A549 (cell line): Measurements from ENCODE around the gene CCDC12. TPM values are rescaled to one million over a fixed set of nuclear protein-coding genes. Genes with fewer than 3 reads are reported as not detected.

Experiments
- ATAC-seq, 2 experiments: fragments of 200-7000 bp in 1 of 2; fragments of >200 bp in 1 of 2; cut with Nextera tagmentation in 1 of 2; cut with Tn5 transposase in 1 of 2; 3 replicates each; pipeline versions ENCODE4 v1.8.0 to v1.9.1; 2018 to 2020; ENCODE audit warnings: mild to moderate bottlenecking in 1 of 2, moderate library complexity in 1 of 2
- CTCF ChIA-PET: fragments of 300-600 bp; sonication (Branson Sonifier 250); formaldehyde crosslinking; extraction: SDS; loops from one replicate; lab custom pipeline; 2021; ENCODE audit warnings: antibody characterized with exemption, inconsistent platforms; lab: Yijun Ruan, JAX
- POLR2A ChIA-PET: fragments of 350-600 bp; formaldehyde crosslinking; extraction: SDS; loops from one replicate; lab custom pipeline; 2021; ENCODE audit warnings: antibody characterized with exemption, inconsistent platforms; lab: Yijun Ruan, JAX
- DNase-seq, 2 experiments: peaks; one replicate each; pipeline versions ENCODE4 v3.0.0 to v3.0.0-alpha.2; 2011 to 2016; ENCODE audit warnings: low read depth in 1 of 2, low spot score in 1 of 2
- FAIRE-seq: peaks from 2 replicates; lab custom pipeline; 2011; peaks lifted over from hg19 to GRCh38; lab: Jason Lieb, UNC
- H3K27ac ChIP-seq, 2 experiments: fragments of >200 bp; sonication (Bioruptor Twin); formaldehyde crosslinking; 3 replicates each; pipeline ENCODE4 v1.5.1; 2016 to 2017
- H3K4me1 ChIP-seq: fragments of >200 bp; sonication (Bioruptor Twin); formaldehyde crosslinking; 3 replicates; pipeline ENCODE4 v1.6.1; 2016
- H3K4me2 ChIP-seq: fragments of >200 bp; sonication (Bioruptor Twin); formaldehyde crosslinking; 3 replicates; pipeline ENCODE4 v1.6.1; 2016
- H3K4me3 ChIP-seq: fragments of >200 bp; sonication (Bioruptor Twin); formaldehyde crosslinking; 3 replicates; pipeline ENCODE4 v1.5.1; 2016
- H3K9me3 ChIP-seq: fragments of >200 bp; sonication (Bioruptor Twin); formaldehyde crosslinking; 3 replicates; pipeline ENCODE4 v1.6.1; 2016
- CEBPB ChIP-seq, 2 experiments: fragments of >200 bp in 1 of 2; sonication (Bioruptor Twin) in 1 of 2; formaldehyde crosslinking in 1 of 2; IDR thresholded peaks; 2 replicates each; pipeline ENCODE4 v1.6.1; 2012 to 2016
- EHMT2 ChIP-seq: fragments of 200-600 bp; sonication (generic); IDR thresholded peaks from 2 replicates; pipeline ENCODE4 v1.6.1; 2016; ENCODE audit warnings: antibody characterized with exemption, low read depth, mild to moderate bottlenecking, moderate library complexity
- ELK1 ChIP-seq: fragments of 150-350 bp; IDR thresholded peaks from 2 replicates; pipeline ENCODE4 v1.6.1; 2014; ENCODE audit warnings: low read depth, mild to moderate bottlenecking, low read length
- EP300 ChIP-seq, 2 experiments: fragments of >200 bp; sonication (Bioruptor Twin); formaldehyde crosslinking; IDR thresholded peaks; 2 replicates in 1 of 2; 3 replicates in 1 of 2; pipeline ENCODE4 v1.6.1; 2016 to 2017
- FOXS1 ChIP-seq: fragments of 250-450 bp; sonication (Bioruptor Pico); IDR thresholded peaks from 2 replicates; pipeline ENCODE4 v1.5.0; 2020; ENCODE audit warnings: mild to moderate bottlenecking, moderate library complexity
- GATA3 ChIP-seq: IDR thresholded peaks from 2 replicates; pipeline ENCODE4 v1.6.1; 2012; ENCODE audit warnings: borderline replicate concordance
- HDAC2 ChIP-seq: fragments of 200-600 bp; sonication (generic); IDR thresholded peaks from 2 replicates; pipeline ENCODE4 v1.6.1; 2016
- HOXB5 ChIP-seq: fragments of 250-450 bp; sonication (Bioruptor Pico); IDR thresholded peaks from 2 replicates; pipeline ENCODE4 v1.5.0; 2020; ENCODE audit warnings: mild to moderate bottlenecking, moderate library complexity
- MYC ChIP-seq: IDR thresholded peaks from 2 replicates; pipeline ENCODE4 v1.6.1; 2012; ENCODE audit warnings: mild to moderate bottlenecking, inconsistent platforms, low read length, improper control_type of control experiment, borderline replicate concordance
- NFE2L2 ChIP-seq: fragments of 150-350 bp; conservative IDR thresholded peaks from 2 replicates; pipeline ENCODE4 v1.6.1; 2014; ENCODE audit warnings: low read length
- NPAS2 ChIP-seq: fragments of 250-450 bp; sonication (Bioruptor Pico); IDR thresholded peaks from 2 replicates; pipeline ENCODE4 v1.8.0; 2022; ENCODE audit warnings: mild to moderate bottlenecking, moderate library complexity, borderline replicate concordance
- POLR2AphosphoS2 ChIP-seq: conservative IDR thresholded peaks from 2 replicates; pipeline ENCODE4 v1.6.1; 2012; ENCODE audit warnings: low read length, improper control_type of control experiment, inconsistent platforms
- RAD21 ChIP-seq, 2 experiments: fragments of >200 bp in 1 of 2; sonication (Bioruptor Twin) in 1 of 2; formaldehyde crosslinking in 1 of 2; IDR thresholded peaks in 1 of 2; conservative IDR thresholded peaks in 1 of 2; 2 replicates in 1 of 2; 3 replicates in 1 of 2; pipeline ENCODE4 v1.6.1; 2012 to 2018; ENCODE audit warnings: inconsistent platforms in 1 of 2
- RARB ChIP-seq: fragments of 250-450 bp; sonication (Bioruptor Pico); IDR thresholded peaks from 2 replicates; pipeline ENCODE4 v1.8.0; 2021; ENCODE audit warnings: mild to moderate bottlenecking, moderate library complexity
- RCOR1 ChIP-seq: fragments of 150-350 bp; IDR thresholded peaks from 2 replicates; pipeline ENCODE4 v1.6.1; 2014; ENCODE audit warnings: antibody characterized with exemption, low read length, low read depth
- RFX5 ChIP-seq: fragments of 450-650 bp; IDR thresholded peaks from 2 replicates; pipeline ENCODE4 v1.7.1; 2014; ENCODE audit warnings: antibody characterized with exemption, mild to moderate bottlenecking, moderate library complexity
- RNF2 ChIP-seq: fragments of 200-600 bp; sonication (generic); IDR thresholded peaks from 2 replicates; pipeline ENCODE4 v1.6.1; 2016; ENCODE audit warnings: low read depth, mild to moderate bottlenecking, antibody characterized with exemption, moderate library complexity, borderline replicate concordance
- SMC3 ChIP-seq: fragments of >200 bp; sonication (Bioruptor Twin); formaldehyde crosslinking; IDR thresholded peaks from 3 replicates; pipeline ENCODE4 v1.6.1; 2018; ENCODE audit warnings: inconsistent platforms
- SREBF2 ChIP-seq: fragments of 450-650 bp; IDR thresholded peaks from 2 replicates; pipeline ENCODE4 v1.6.1; 2014; ENCODE audit warnings: mild to moderate bottlenecking, moderate library complexity
- TP53 ChIP-seq: fragments of 250-450 bp; sonication (Bioruptor Pico); IDR thresholded peaks from 2 replicates; pipeline ENCODE4 v1.5.0; 2021; ENCODE audit warnings: mild to moderate bottlenecking, moderate library complexity
- USF2 ChIP-seq: fragments of 450-650 bp; IDR thresholded peaks from 2 replicates; pipeline ENCODE4 v1.6.1; 2014; ENCODE audit warnings: antibody characterized with exemption
- ZFP36 ChIP-seq: fragments of 450-650 bp; IDR thresholded peaks from 2 replicates; pipeline ENCODE4 v1.6.1; 2014; ENCODE audit warnings: borderline replicate concordance; ENCODE audit not compliant: partially characterized antibody
- WGBS: methylation state at CpG from one replicate; pipeline ENCODE4 v1.1.6; 2017; ENCODE audit errors: missing lambda C conversion rate; 5-methylcytosine and 5-hydroxymethylcytosine counted together
- polyA plus RNA-seq, 4 experiments: library from polyadenylated mRNA; depleted of rRNA in 3 of 4; stranded (reverse); fragments of >200 nt; fragmentation: RNase III in 1 of 4; extraction: RNeasy Plus Mini Kit Qiagen cat#74134 plus additional on column Dnase treatment in 1 of 4; gene quantifications; 2 replicates in 3 of 4; 3 replicates in 1 of 4; pipeline ENCODE4 v1.2.3, GENCODE V29; 2011 to 2017
- TF ChIP-seq, protein P1 (sequence below): fragments of 250-450 bp; sonication (Bioruptor Pico); IDR thresholded peaks from 2 replicates; pipeline ENCODE4 v1.5.0; 2020; ENCODE audit warnings: low read depth, mild to moderate bottlenecking, moderate library complexity
- TF ChIP-seq, protein P2 (sequence below): fragments of 250-450 bp; sonication (Bioruptor Pico); IDR thresholded peaks from 2 replicates; pipeline ENCODE4 v1.5.0; 2021; ENCODE audit warnings: mild to moderate bottlenecking, moderate library complexity, borderline replicate concordance

CCDC12 gene
- polyA plus RNA-seq, 2 of the 4 experiments (the other 2 are of a cell fraction) = 34.8 to 81.0 TPM

- 83% methylated on average over 1 of the region's 2 CpGs for WGBS
- ChIA-PET POLR2A (interaction anchor here (1.6 kb wide), 1 partner anchor 14 kb away, joined by 3 read pairs; the partner anchor contains the start of gene NBEAL2), CTCF (interaction anchor here (0.5 to 2.6 kb wide), 3 partner anchors 12 to 1846 kb away, joined by 3 to 20 read pairs (median 4); no protein-coding TSS in a partner anchor)
- TF ChIP-seq FOXS1 (CRISPR knock-in tag) (no peak), RFX5 (no peak), RCOR1 (no peak), ELK1 (no peak), RAD21 (conservative IDR thresholded peaks at IDR 0.05 in 1 of 2, IDR thresholded peaks at IDR 0.05 in 1 of 2) (no peak), POLR2AphosphoS2 (no peak), MYC (no peak), GATA3 (no peak), HDAC2 (no peak), USF2 (no peak), TP53 (CRISPR knock-in tag) (no peak), ZFP36 (no peak), NFE2L2 (no peak), CEBPB (IDR thresholded peaks at IDR 0.05) (no peak)
- TF ChIP-seq, protein P1, sequence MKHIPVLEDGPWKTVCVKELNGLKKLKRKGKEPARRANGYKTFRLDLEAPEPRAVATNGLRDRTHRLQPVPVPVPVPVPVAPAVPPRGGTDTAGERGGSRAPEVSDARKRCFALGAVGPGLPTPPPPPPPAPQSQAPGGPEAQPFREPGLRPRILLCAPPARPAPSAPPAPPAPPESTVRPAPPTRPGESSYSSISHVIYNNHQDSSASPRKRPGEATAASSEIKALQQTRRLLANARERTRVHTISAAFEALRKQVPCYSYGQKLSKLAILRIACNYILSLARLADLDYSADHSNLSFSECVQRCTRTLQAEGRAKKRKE (CRISPR knock-in tag) = no peak
- Histone ChIP-seq H3K9me3 (no peaks in the 10 kb centered on the region), H3K27ac (no peak overlapping the region), H3K4me3 (no peak overlapping the region), H3K4me1 (peaks cover 4% of the 10 kb centered on the region; the same call in 2 of the 3 replicates), H3K4me2 (no peak overlapping the region)
- DNase-seq (no peak), FAIRE-seq (no peak), ATAC-seq (no peak)
Observed at GRCh38 chr3:46993292-46993691, 16.7 kb upstream of the CCDC12 start.

DNA sequence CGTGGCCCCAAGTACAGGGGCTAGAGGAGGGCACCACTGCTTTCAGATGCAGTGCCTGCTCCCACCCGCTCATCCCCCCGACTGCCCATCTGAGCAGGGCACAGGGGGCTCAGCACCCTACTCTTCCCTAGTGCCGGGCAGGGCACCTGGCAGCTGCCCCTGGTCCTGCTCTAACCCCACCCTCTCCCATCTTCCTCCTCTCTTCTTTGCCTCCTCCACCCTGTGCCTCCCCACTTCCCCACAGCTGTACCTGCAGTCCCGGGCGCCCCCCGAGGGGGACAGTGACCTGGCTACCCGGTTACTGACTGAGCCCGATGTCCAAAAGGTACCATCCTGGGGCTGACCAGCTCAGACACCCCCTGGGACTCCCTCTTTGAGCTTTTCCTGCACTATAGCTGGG lies 15.7 kb upstream of the CCDC12 start:
- no peak overlapping the region for H3K4me3 ChIP-seq
- ChIA-PET CTCF (interaction anchor here (1.0 to 2.6 kb wide), 4 partner anchors 13 to 125 kb away, joined by 3 to 20 read pairs (median 4); partner anchors contain the start of gene NBEAL2), POLR2A (interaction anchor here (0.7 kb wide), 1 partner anchor 15 kb away, joined by 3 read pairs; no protein-coding TSS in a partner anchor)
- TF ChIP-seq USF2 (no peak), EP300 (IDR thresholded peaks at IDR 0.05) (no peak), NPAS2 (CRISPR knock-in tag) (no peak), RARB (CRISPR knock-in tag) (no peak), SMC3 (no peak), HDAC2 (no peak), HOXB5 (CRISPR knock-in tag) (no peak), EHMT2 (no peak), SREBF2 (no peak), RNF2 (no peak)
- TF ChIP-seq, protein P2, sequence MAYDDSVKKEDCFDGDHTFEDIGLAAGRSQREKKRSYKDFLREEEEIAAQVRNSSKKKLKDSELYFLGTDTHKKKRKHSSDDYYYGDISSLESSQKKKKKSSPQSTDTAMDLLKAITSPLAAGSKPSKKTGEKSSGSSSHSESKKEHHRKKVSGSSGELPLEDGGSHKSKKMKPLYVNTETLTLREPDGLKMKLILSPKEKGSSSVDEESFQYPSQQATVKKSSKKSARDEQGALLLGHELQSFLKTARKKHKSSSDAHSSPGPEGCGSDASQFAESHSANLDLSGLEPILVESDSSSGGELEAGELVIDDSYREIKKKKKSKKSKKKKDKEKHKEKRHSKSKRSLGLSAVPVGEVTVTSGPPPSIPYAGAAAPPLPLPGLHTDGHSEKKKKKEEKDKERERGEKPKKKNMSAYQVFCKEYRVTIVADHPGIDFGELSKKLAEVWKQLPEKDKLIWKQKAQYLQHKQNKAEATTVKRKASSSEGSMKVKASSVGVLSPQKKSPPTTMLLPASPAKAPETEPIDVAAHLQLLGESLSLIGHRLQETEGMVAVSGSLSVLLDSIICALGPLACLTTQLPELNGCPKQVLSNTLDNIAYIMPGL (CRISPR knock-in tag) = no peak
- H3K4me2 ChIP-seq = no peak overlapping the region
- no peak overlapping the region for H3K27ac ChIP-seq
- no peak for DNase-seq
- no peaks in the 10 kb centered on the region for H3K9me3 ChIP-seq
- no peak for FAIRE-seq
- no peak for ATAC-seq
- peaks cover 10% of the 10 kb centered on the region for H3K4me1 ChIP-seq
- WGBS = 96% methylated on average over 4 of the region's 9 CpGs
